ENCODE measurements around the gene PLCL1.

DNA sequence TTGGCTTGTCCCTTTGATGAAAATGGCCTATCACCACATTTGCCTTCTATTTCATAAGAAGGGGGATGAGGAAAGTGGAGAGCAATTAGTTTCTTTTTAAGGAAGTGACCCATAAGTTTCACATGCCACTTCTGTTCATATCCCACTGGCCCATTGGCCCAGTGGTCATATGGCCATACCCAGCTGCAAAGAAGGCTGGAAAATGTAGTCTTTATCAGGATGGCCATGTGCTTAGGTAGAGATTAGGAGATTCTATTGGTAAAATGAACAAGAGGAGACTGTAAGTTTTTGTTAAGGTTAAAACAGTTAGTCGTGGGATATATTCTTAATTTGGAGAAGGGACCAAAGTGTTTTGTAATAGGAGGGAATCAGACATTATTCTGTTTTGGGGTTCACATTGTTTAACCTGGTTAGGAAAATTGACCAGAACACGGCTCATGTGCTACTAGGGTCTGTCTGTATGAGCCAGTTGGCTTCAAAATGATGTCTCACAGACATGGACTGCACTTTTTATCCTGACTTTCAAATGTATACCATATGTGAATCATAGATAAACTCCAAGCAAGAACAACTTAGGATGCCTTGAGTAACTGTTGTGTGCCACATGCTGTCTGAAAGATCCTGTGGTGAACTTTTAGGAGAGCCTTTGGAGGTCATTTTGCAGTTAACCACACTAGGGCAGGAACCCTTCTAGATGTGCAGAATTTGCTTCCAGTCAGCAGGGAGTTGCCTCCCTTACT lies 17.3 kb downstream of the PLCL1 start:
- TF ChIP-seq, protein P1, sequence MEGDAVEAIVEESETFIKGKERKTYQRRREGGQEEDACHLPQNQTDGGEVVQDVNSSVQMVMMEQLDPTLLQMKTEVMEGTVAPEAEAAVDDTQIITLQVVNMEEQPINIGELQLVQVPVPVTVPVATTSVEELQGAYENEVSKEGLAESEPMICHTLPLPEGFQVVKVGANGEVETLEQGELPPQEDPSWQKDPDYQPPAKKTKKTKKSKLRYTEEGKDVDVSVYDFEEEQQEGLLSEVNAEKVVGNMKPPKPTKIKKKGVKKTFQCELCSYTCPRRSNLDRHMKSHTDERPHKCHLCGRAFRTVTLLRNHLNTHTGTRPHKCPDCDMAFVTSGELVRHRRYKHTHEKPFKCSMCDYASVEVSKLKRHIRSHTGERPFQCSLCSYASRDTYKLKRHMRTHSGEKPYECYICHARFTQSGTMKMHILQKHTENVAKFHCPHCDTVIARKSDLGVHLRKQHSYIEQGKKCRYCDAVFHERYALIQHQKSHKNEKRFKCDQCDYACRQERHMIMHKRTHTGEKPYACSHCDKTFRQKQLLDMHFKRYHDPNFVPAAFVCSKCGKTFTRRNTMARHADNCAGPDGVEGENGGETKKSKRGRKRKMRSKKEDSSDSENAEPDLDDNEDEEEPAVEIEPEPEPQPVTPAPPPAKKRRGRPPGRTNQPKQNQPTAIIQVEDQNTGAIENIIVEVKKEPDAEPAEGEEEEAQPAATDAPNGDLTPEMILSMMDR (IDR thresholded peaks at IDR 0.05) = no peak
- TF ChIP-seq POLR2A (IDR thresholded peaks at IDR 0.05) (no peak), POLR2AphosphoS5 (IDR thresholded peaks at IDR 0.05) (no peak)

Data from prostate gland (tissue), 2 donors.